Endothelial cell of umbilical vein (primary cell): Measurements from ENCODE around the gene RBM47. TPM values are rescaled to one million over a fixed set of nuclear protein-coding genes. Genes with fewer than 3 reads are reported as not detected.

Experiments
- BruUV-seq: library from RNA; stranded (reverse); fragments of 400-500 nt; replicated peaks from 2 replicates; lab custom pipeline; 2021; lab: Mats Ljungman, UMichigan
- CTCF ChIA-PET: fragments of 300-600, 350-600 bp; sonication (Branson Sonifier 250); formaldehyde crosslinking; loops from one replicate; lab custom pipeline; 2021; ENCODE audit warnings: antibody characterized with exemption, inconsistent platforms; lab: Charles Lee
- POLR2A ChIA-PET: fragments of 300-600, 350-600 bp; sonication (Branson Sonifier 250); formaldehyde crosslinking; loops from one replicate; lab custom pipeline; 2021; ENCODE audit warnings: antibody characterized with exemption, inconsistent platforms; lab: Charles Lee
- DNase-seq: peaks from one replicate; pipeline ENCODE4 v3.0.0-alpha.2; 2011; ENCODE audit warnings: low read depth, low spot score
- FAIRE-seq: peaks from 2 replicates; lab custom pipeline; 2011; peaks lifted over from hg19 to GRCh38; lab: Jason Lieb, UNC
- H2AFZ ChIP-seq: 2 replicates; pipeline ENCODE4 v1.6.0; 2012; ENCODE audit warnings: low read depth, low read length, control low read depth, inconsistent platforms
- H3K27ac ChIP-seq: 2 replicates; pipeline ENCODE4 v1.5.1; 2011; ENCODE audit warnings: low read depth, mild to moderate bottlenecking, control low read depth, low read length, moderate library complexity; ENCODE audit not compliant: insufficient read depth
- H3K27me3 ChIP-seq, 2 experiments: 2 replicates each; pipeline versions ENCODE4 v1.6.0 to v1.6.1; 2011; ENCODE audit warnings: low read length in 2 of 2, mixed read lengths in 1 of 2; ENCODE audit not compliant: control insufficient read depth in 2 of 2, insufficient read depth in 2 of 2
- H3K36me3 ChIP-seq, 2 experiments: 2 replicates in 1 of 2; 3 replicates in 1 of 2; pipeline ENCODE4 v1.5.1; 2011; ENCODE audit warnings: low read length in 2 of 2, mild to moderate bottlenecking in 1 of 2, moderate library complexity in 1 of 2; ENCODE audit not compliant: control insufficient read depth in 2 of 2, insufficient read depth in 2 of 2; ENCODE audit errors: extremely low read depth in 1 of 2
- H3K4me1 ChIP-seq: 3 replicates; pipeline ENCODE4 v1.5.1; 2011; ENCODE audit warnings: mild to moderate bottlenecking, low read length; ENCODE audit not compliant: control insufficient read depth, insufficient read depth; ENCODE audit errors: extremely low read depth
- H3K4me2 ChIP-seq: 2 replicates; pipeline ENCODE4 v1.6.1; 2011; ENCODE audit warnings: low read length, control low read depth, mixed read lengths; ENCODE audit not compliant: insufficient read depth
- H3K4me3 ChIP-seq, 3 experiments: fragments of 200-600 bp in 1 of 3; sonication (generic), shearing (Covaris generic) in 1 of 3; replicated peaks in 1 of 3; 2 replicates each; pipeline ENCODE4 v1.5.1; 2011 to 2016; ENCODE audit warnings: control low read depth in 3 of 3, low read length in 3 of 3, mild to moderate bottlenecking in 2 of 3, inconsistent platforms in 1 of 3, low read depth in 1 of 3, moderate library complexity in 1 of 3; ENCODE audit not compliant: insufficient read depth in 1 of 3
- H3K79me2 ChIP-seq: 2 replicates; pipeline ENCODE4 v1.6.0; 2012; ENCODE audit warnings: low read length, inconsistent platforms; ENCODE audit not compliant: control insufficient read depth, insufficient read depth
- H3K9ac ChIP-seq: replicated peaks from 2 replicates; pipeline ENCODE3; 2011; ENCODE audit warnings: low read length, control low read depth; ENCODE audit not compliant: insufficient read depth; ENCODE audit errors: extremely low read depth
- H3K9me1 ChIP-seq: replicated peaks from 3 replicates; pipeline ENCODE4 v1.6.0; 2011; ENCODE audit warnings: mild to moderate bottlenecking, low read length; ENCODE audit not compliant: control insufficient read depth, insufficient read depth; ENCODE audit errors: extremely low read depth
- H3K9me3 ChIP-seq: replicated peaks from 2 replicates; pipeline ENCODE4 v1.5.1; 2012; ENCODE audit warnings: low read length, inconsistent platforms; ENCODE audit not compliant: control insufficient read depth, insufficient read depth
- H4K20me1 ChIP-seq: replicated peaks from 2 replicates; pipeline ENCODE3; 2011; ENCODE audit warnings: mild to moderate bottlenecking, low read length; ENCODE audit not compliant: control insufficient read depth, insufficient read depth; ENCODE audit errors: extremely low read depth
- EZH2 ChIP-seq: IDR thresholded peaks from 2 replicates; pipeline ENCODE4 v1.6.1; 2012; ENCODE audit warnings: borderline replicate concordance, low read depth, mild to moderate bottlenecking, moderate library complexity, low read length, inconsistent platforms; ENCODE audit not compliant: severe bottlenecking
- FOS ChIP-seq: IDR thresholded peaks from 2 replicates; pipeline ENCODE4 v1.6.1; 2011; ENCODE audit warnings: mild to moderate bottlenecking, low read length, moderate library complexity, borderline replicate concordance; ENCODE audit not compliant: insufficient read depth
- GATA2 ChIP-seq: IDR thresholded peaks from 2 replicates; pipeline ENCODE4 v1.7.0; 2011; ENCODE audit warnings: low read depth, mild to moderate bottlenecking, moderate library complexity, mixed read lengths, low read length; ENCODE audit not compliant: insufficient read length, insufficient read depth
- JUN ChIP-seq: IDR thresholded peaks from 2 replicates; pipeline ENCODE4 v1.6.1; 2011; ENCODE audit warnings: borderline replicate concordance, low read depth; ENCODE audit not compliant: insufficient read length, insufficient read depth
- MAX ChIP-seq: IDR thresholded peaks from 2 replicates; pipeline ENCODE4 v1.6.1; 2011; ENCODE audit not compliant: insufficient read depth, insufficient read length
- MYC ChIP-seq: IDR thresholded peaks from one replicate; pipeline ENCODE4 v1.6.1; 2011; ENCODE audit warnings: mild to moderate bottlenecking, low read depth, low read length
- POLR2A ChIP-seq: IDR thresholded peaks from 2 replicates; pipeline ENCODE4 v1.6.1; 2012; ENCODE audit warnings: low read depth, mild to moderate bottlenecking, control low read depth, low read length
- POLR2AphosphoS5 ChIP-seq: IDR thresholded peaks from 2 replicates; pipeline ENCODE4 v1.6.1; 2012; ENCODE audit warnings: low read depth, mild to moderate bottlenecking, control low read depth, low read length, moderate library complexity; ENCODE audit not compliant: insufficient read depth
- dilution Hi-C: fragments of 300-500 bp; cut with MboI; formaldehyde crosslinking; loops from one replicate; pipeline ENCODE4 v1.15.0; 2019; ENCODE audit warnings: low sequenced_read_pairs; ENCODE audit not compliant: extremely low pct_ligation_motif_present
- intact Hi-C: fragments of 100-400 bp; cut with micrococcal nuclease; formaldehyde crosslinking; loops from one replicate; pipeline ENCODE4 v1.10.0; 2022
- polyA plus RNA-seq, 4 experiments: library from polyadenylated mRNA; depleted of rRNA in 3 of 4; stranded (reverse) in 3 of 4; unstranded in 1 of 4; fragments of >200 nt; gene quantifications; 2 replicates each; pipeline versions ENCODE4 v1.2.1 to v1.2.3, GENCODE V29; 2011 to 2012; ENCODE audit warnings: missing spikeins in 1 of 4
- total RNA-seq: library from RNA; stranded (reverse); gene quantifications from 2 replicates; pipeline ENCODE4 v1.2.3, GENCODE V29; 2021
- TF ChIP-seq, protein P1 (sequence below), 2 donors: IDR thresholded peaks; 1 replicate in 1 of 2; 2 replicates in 1 of 2; pipeline ENCODE4 v1.5.1; 2011; ENCODE audit warnings: low read length in 2 of 2, mild to moderate bottlenecking in 2 of 2, moderate library complexity in 2 of 2, control low read depth in 1 of 2, inconsistent platforms in 1 of 2, low read depth in 1 of 2; ENCODE audit not compliant: insufficient read depth in 1 of 2; ENCODE audit errors: extremely low read depth in 1 of 2

The RBM47 gene
- total and polyA plus RNA-seq, 2 donors (not counting 3 experiments of a cell fraction or from before 2014, with no cell fraction given): not detected

DNA sequence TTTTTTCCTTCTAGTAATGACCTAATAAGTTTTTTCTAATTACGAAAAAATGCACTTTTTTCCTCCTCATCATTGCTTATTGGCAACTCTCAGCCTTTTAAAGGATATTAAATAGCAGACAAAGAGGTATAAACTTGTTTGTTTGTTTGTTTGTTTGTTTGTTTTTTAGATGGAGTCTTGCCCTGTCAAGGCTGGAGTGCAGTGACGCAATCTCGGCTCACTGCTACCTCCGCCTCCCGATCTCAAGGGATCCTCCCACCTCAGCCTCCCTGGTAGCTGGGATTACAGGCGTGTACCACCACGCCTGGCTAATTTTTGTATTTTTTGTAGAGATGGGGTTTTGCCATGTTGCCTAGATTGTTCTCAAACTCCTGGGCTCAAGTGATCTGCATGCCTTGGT lies 6.0 kb downstream of the RBM47 start:
- Histone ChIP-seq H3K9me1 (no peaks in the 10 kb centered on the region), H3K4me1 (no peaks in the 10 kb centered on the region), H3K4me2 (no peak overlapping the region), H4K20me1 (no peaks in the 10 kb centered on the region), H3K27me3 (peaks cover 21 to 26% of the 10 kb centered on the region in 2 experiments), H3K4me3 (no peak overlapping the region), H3K79me2 (no peaks in the 10 kb centered on the region), H3K36me3 (no peaks in the 10 kb centered on the region), H3K27ac (no peak overlapping the region), H3K9me3 (no peaks in the 10 kb centered on the region), H3K9ac (no peak overlapping the region), H2AFZ (no peak overlapping the region)
- FAIRE-seq (no peak), DNase-seq (no peak)
- dilution Hi-C loops (no loop called here), intact Hi-C loops (no loop called here)
- TF ChIP-seq POLR2AphosphoS5 (no peak), MYC (no peak), EZH2 (no peak), GATA2 (no peak), FOS (no peak), JUN (no peak), MAX (no peak), POLR2A (no peak)
- TF ChIP-seq, protein P1, sequence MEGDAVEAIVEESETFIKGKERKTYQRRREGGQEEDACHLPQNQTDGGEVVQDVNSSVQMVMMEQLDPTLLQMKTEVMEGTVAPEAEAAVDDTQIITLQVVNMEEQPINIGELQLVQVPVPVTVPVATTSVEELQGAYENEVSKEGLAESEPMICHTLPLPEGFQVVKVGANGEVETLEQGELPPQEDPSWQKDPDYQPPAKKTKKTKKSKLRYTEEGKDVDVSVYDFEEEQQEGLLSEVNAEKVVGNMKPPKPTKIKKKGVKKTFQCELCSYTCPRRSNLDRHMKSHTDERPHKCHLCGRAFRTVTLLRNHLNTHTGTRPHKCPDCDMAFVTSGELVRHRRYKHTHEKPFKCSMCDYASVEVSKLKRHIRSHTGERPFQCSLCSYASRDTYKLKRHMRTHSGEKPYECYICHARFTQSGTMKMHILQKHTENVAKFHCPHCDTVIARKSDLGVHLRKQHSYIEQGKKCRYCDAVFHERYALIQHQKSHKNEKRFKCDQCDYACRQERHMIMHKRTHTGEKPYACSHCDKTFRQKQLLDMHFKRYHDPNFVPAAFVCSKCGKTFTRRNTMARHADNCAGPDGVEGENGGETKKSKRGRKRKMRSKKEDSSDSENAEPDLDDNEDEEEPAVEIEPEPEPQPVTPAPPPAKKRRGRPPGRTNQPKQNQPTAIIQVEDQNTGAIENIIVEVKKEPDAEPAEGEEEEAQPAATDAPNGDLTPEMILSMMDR (IDR thresholded peaks at IDR 0.05; ENCODE audit: extremely low read depth in 1 of 2, insufficient read depth in 1 of 2, low read depth in 1 of 2, low read length in 2 of 2): no peak
- CTCF ChIA-PET: no interaction called here
- POLR2A ChIA-PET: no interaction called here
- no TSS peak for BruUV-seq
